ENCODE data around the gene PAK6.

Gene PAK6

DNA sequence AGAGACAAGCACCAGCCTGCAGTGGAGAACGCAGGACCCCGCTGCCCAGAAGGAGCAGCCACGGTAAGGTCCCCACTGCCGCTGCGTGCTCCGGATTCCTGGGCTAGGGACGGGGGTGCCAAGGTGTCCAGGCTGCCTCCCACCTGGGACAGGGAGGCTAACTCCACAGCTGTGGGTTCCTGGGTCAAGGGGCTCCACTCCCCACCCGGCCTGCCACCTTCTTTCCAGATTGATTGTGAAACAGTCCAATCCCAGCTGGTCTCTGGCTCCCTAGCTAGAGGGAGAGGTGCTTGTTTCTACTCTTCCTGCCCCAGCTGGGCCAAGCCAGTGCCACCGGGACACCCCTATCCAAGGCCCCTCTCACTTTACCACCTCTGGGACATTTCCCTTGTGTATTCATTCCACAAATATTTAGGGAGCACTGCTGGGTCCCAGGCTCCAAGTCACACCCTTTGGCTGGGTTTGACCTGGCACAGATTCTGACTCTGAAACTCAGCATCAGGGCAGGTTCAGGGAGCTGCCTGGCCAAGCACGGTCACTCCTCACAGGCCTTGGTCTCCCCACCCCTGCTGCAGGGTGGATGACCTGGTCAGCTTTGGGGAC lies 1.9 kb downstream of the PAK6 start:
- Histone ChIP-seq H3K4me1 (ENCODE audit: insufficient read depth, low read length, poor library complexity, severe bottlenecking) (no peaks in the 10 kb centered on the region), H3K4me3 (ENCODE audit: low read length, poor library complexity, severe bottlenecking) (no peak overlapping the region), H4K20me1 (ENCODE audit: insufficient read depth, low read length, poor library complexity, severe bottlenecking) (no peaks in the 10 kb centered on the region), H3K9me2 (replicated peaks; ENCODE audit: low read depth, low read length) (no peaks in the 10 kb centered on the region), H3K27me3 (ENCODE audit: insufficient read depth, low read length, poor library complexity, severe bottlenecking) (no peaks in the 10 kb centered on the region), H2AFZ (ENCODE audit: low read length) (no peak overlapping the region), H3K79me2 (ENCODE audit: insufficient read depth, low read length) (no peaks in the 10 kb centered on the region), H3K9ac (ENCODE audit: low read depth, low read length, poor library complexity, severe bottlenecking) (no peak overlapping the region), H3K36me3 (ENCODE audit: insufficient read depth, low read length) (no peaks in the 10 kb centered on the region), H3K4me2 (ENCODE audit: low read depth, low read length, poor library complexity, severe bottlenecking) (no peak overlapping the region), H3F3A (ENCODE audit: low read depth) (no peaks in the 10 kb centered on the region), H3K9me3 (ENCODE audit: insufficient read depth, low read depth, low read length) (no peaks in the 10 kb centered on the region)
- TF ChIP-seq EZH2phosphoT487 (IDR thresholded peaks at IDR 0.05; ENCODE audit: borderline replicate concordance) = no peak
- TF ChIP-seq, protein P1, sequence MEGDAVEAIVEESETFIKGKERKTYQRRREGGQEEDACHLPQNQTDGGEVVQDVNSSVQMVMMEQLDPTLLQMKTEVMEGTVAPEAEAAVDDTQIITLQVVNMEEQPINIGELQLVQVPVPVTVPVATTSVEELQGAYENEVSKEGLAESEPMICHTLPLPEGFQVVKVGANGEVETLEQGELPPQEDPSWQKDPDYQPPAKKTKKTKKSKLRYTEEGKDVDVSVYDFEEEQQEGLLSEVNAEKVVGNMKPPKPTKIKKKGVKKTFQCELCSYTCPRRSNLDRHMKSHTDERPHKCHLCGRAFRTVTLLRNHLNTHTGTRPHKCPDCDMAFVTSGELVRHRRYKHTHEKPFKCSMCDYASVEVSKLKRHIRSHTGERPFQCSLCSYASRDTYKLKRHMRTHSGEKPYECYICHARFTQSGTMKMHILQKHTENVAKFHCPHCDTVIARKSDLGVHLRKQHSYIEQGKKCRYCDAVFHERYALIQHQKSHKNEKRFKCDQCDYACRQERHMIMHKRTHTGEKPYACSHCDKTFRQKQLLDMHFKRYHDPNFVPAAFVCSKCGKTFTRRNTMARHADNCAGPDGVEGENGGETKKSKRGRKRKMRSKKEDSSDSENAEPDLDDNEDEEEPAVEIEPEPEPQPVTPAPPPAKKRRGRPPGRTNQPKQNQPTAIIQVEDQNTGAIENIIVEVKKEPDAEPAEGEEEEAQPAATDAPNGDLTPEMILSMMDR (conservative IDR thresholded peaks at IDR 0.05; ENCODE audit: low read length) = no peak

DNA sequence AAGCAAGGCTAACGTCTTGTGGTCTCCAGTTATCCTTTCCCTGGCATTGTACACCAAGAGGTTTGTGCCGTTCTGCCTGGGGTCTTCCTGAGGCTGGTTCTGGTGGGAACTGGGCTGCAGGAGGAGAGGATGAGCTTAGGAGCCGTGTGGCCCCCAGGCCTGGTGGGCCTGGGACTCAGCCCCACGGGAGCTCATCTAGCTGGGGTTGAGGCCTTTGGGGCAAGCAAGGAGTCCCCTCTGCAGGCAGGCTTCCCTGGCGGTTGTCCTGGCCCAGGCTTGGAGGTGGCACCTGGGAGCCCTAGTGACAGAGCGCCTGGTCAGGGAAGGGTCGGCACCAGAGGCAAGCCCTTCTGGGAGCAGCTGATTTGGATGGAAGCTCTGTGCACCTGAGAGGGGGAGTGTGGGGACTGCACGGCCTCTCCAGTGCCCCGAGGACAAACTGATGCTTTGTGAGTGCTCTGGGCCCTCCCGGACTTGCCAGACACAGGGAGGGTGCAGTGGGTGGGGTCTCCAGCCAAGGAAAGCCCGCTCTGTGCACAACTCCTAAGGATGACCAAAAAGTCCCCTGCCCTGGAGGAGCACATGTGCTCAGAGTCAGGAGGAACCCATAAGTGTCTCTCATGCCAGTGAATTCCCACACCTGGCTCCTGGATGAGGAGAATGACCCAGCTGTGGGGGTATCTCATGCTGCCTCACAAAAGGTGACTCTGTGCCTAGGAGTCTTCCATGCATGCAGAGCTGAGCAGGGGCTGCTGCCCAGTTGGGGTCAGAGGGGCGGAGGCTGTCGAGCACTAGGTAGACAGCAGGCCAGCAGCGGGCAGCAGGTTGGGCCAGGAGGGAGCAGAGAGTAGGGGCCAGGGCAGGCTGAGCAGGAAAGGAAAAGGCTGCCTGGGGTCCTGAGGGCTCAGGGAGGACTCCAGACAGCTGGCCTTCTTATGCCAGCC lies 2.7 kb downstream of the PAK6 start:
- Histone ChIP-seq H3K4me1 (ENCODE audit: insufficient read depth, low read length, poor library complexity, severe bottlenecking) (no peaks in the 10 kb centered on the region), H3F3A (ENCODE audit: low read depth) (no peaks in the 10 kb centered on the region)
- TF ChIP-seq, protein P1 (conservative IDR thresholded peaks at IDR 0.05; ENCODE audit: low read length) = no peak
- no peak for TF ChIP-seq EZH2phosphoT487 (IDR thresholded peaks at IDR 0.05; ENCODE audit: borderline replicate concordance)

GRCh38 chr15:40242213-40242599 lies 3.3 kb downstream of the PAK6 start:
- Histone ChIP-seq H2AFZ (ENCODE audit: low read length) (no peak overlapping the region), H3K9me3 (ENCODE audit: insufficient read depth, low read depth, low read length) (no peaks in the 10 kb centered on the region), H3K9me2 (replicated peaks; ENCODE audit: low read depth, low read length) (no peaks in the 10 kb centered on the region), H3K79me2 (ENCODE audit: insufficient read depth, low read length) (no peaks in the 10 kb centered on the region), H3F3A (ENCODE audit: low read depth) (no peaks in the 10 kb centered on the region), H3K27me3 (ENCODE audit: insufficient read depth, low read length, poor library complexity, severe bottlenecking) (no peaks in the 10 kb centered on the region), H3K9ac (ENCODE audit: low read depth, low read length, poor library complexity, severe bottlenecking) (no peak overlapping the region), H3K4me3 (ENCODE audit: low read length, poor library complexity, severe bottlenecking) (no peak overlapping the region), H3K4me2 (ENCODE audit: low read depth, low read length, poor library complexity, severe bottlenecking) (no peak overlapping the region), H3K4me1 (ENCODE audit: insufficient read depth, low read length, poor library complexity, severe bottlenecking) (no peaks in the 10 kb centered on the region), H3K36me3 (ENCODE audit: insufficient read depth, low read length) (no peaks in the 10 kb centered on the region), H4K20me1 (ENCODE audit: insufficient read depth, low read length, poor library complexity, severe bottlenecking) (no peaks in the 10 kb centered on the region)
- TF ChIP-seq EZH2phosphoT487 (IDR thresholded peaks at IDR 0.05; ENCODE audit: borderline replicate concordance) = no peak
- TF ChIP-seq, protein P1 (conservative IDR thresholded peaks at IDR 0.05; ENCODE audit: low read length) = no peak

More for the DNA sequence above, 2.7 kb downstream of the PAK6 start:
- no peaks in the 10 kb centered on the region for H3K27me3 ChIP-seq (ENCODE audit: insufficient read depth, low read length, poor library complexity, severe bottlenecking)
- H3K4me2 ChIP-seq (ENCODE audit: low read depth, low read length, poor library complexity, severe bottlenecking) = no peak overlapping the region
- H4K20me1 ChIP-seq (ENCODE audit: insufficient read depth, low read length, poor library complexity, severe bottlenecking) = no peaks in the 10 kb centered on the region
- H3K9ac ChIP-seq (ENCODE audit: low read depth, low read length, poor library complexity, severe bottlenecking) = no peak overlapping the region
- H3K9me2 ChIP-seq (replicated peaks; ENCODE audit: low read depth, low read length) = no peaks in the 10 kb centered on the region
- H3K9me3 ChIP-seq (ENCODE audit: insufficient read depth, low read depth, low read length) = no peaks in the 10 kb centered on the region
- H3K79me2 ChIP-seq (ENCODE audit: insufficient read depth, low read length) = no peaks in the 10 kb centered on the region
- no peak overlapping the region for H2AFZ ChIP-seq (ENCODE audit: low read length)
- H3K4me3 ChIP-seq (ENCODE audit: low read length, poor library complexity, severe bottlenecking) = no peak overlapping the region
- no peaks in the 10 kb centered on the region for H3K36me3 ChIP-seq (ENCODE audit: insufficient read depth, low read length)

Measured in Loucy (cell line).